ENCODE results near the gene FCSK.
"Not testable (repeated sequence)": the region's sequence is repeated elsewhere in the genome, so short reads cannot be mapped to it uniquely, and the experiment has no call there.

The FCSK gene

DNA sequence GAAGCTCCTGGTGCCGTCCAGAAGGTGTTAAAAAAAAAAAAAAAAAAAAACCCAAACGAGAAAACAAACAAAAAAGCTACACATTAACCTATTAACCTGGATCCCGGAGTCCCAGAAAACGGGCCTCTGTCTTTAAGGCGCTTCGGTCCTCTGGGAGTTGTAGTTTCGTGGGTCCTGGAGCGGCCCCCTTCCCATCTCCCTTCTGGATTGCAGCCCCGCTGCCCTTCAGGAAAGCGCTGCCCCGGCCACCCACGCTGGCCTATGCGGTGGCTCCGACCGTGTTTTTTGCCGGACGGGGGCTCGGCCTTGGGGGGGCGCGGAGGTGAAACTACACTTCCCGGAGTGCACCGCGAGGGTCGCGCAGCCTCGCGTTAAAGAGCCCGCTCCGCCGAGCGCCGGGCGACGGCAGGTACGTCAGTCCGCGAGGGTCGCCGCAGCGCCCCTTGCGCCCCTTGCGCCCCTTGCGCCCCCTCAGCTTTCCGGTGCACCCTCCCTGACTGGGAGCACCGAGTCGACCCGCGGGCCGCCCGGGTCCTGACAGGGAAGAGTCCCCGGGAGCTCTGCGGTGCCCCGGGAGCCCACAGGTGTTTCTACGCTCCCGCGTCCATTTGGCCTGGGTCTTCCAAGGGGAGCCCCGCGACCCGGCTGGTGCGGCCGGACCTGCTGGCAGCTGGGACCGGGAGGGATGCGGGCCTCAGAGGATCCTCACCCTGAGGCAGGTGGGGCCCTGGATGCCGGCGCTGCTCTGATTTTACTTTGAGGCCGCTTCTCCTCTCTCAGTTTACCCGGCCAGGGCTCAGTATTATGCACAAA lies at the start of gene FCSK:
TSS of gene FCSK (plus strand) at position 374 of the 813 bp plus-strand sequence. CDS start 8,596 bp downstream, outside the sequence.
- H3K4me3 ChIP-seq (replicated peaks in 1 of 2; ENCODE audit: low read depth in 2 of 2, low read length in 2 of 2) = peak within 1 kb of the TSS; percentile 87 to 91
- peak; percentile 74 to 78 for DNase-seq (ENCODE audit: low read depth in 2 of 2)
- TF ChIP-seq, protein P1, sequence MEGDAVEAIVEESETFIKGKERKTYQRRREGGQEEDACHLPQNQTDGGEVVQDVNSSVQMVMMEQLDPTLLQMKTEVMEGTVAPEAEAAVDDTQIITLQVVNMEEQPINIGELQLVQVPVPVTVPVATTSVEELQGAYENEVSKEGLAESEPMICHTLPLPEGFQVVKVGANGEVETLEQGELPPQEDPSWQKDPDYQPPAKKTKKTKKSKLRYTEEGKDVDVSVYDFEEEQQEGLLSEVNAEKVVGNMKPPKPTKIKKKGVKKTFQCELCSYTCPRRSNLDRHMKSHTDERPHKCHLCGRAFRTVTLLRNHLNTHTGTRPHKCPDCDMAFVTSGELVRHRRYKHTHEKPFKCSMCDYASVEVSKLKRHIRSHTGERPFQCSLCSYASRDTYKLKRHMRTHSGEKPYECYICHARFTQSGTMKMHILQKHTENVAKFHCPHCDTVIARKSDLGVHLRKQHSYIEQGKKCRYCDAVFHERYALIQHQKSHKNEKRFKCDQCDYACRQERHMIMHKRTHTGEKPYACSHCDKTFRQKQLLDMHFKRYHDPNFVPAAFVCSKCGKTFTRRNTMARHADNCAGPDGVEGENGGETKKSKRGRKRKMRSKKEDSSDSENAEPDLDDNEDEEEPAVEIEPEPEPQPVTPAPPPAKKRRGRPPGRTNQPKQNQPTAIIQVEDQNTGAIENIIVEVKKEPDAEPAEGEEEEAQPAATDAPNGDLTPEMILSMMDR (IDR thresholded peaks at IDR 0.05; ENCODE audit: low read depth, low read length) = no peak

DNA sequence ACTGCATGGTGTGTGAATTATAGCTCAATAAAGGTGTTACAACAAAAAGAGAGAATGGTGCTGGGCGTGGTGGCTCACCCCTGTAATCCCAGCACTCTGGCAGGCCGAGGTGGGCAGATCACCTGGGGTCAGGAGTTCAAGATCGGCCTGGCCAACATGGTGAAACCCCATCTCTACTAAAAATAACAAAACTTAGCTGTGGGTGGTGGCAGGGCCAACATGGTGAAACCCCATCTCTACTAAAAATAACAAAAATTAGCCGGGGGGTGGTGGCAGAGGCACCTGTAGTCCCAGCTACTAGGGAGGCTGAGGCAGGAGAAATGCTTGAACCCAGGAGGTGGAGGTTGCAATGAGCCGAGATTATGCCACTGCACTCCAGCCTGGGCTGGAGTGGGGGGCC lies 48.3 kb upstream of the FCSK start:
- DNase-seq (ENCODE audit: low read depth in 2 of 2); H3K4me3 ChIP-seq (replicated peaks in 1 of 2; ENCODE audit: low read depth in 2 of 2, low read length in 2 of 2): not testable (repeated sequence)

DNA sequence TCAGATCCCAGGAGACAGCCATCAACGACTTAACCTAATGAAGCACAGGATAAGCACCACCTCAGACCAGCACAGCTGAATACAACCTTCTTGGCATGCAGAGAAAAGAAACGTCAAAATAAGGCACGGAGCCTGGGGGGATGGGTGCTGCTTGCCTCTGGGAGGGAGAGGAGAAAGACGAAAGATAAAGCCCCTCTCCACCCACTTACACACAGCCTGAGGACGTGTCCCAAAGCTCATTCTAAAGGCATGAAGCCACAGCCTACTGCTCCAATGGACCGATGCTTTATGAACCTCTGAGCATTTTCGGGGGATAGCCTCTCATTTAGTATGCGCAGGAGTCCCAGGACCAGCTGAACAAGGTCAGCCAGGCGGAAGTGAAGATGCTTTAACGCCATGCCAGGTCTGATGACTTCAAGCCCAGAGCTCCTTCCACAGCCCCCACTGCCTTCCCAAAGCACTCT lies 46.6 kb upstream of the FCSK start:
- TF ChIP-seq, protein P1 (IDR thresholded peaks at IDR 0.05; ENCODE audit: low read depth, low read length) = no peak
- no peak overlapping the region for H3K4me3 ChIP-seq (replicated peaks in 1 of 2; ENCODE audit: low read depth in 2 of 2, low read length in 2 of 2)
- no peak for DNase-seq (ENCODE audit: low read depth in 2 of 2)

DNA sequence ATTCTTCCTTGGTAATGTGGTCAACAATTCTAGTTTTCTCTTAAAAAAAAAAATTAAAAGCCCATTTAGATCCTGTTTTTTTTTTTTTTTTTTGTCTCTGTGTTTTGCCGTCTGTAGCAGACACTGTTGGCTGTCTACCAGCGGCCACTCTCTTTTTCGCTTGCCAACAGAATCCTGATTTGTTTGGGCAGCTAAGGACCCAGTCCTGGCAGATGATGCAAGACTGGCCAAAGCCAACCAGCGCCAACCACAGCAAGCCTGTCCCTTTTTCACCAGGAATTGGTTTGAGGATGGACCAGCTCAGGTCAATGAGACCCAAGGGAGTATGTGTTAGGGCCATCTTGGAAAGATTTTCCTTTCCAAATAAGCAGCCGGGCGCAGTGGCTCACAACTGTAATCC lies 43.7 kb upstream of the FCSK start:
- DNase-seq (ENCODE audit: low read depth in 2 of 2) = no peak
- H3K4me3 ChIP-seq (replicated peaks in 1 of 2; ENCODE audit: low read depth in 2 of 2, low read length in 2 of 2) = no peak overlapping the region
- TF ChIP-seq, protein P1 (IDR thresholded peaks at IDR 0.05; ENCODE audit: low read depth, low read length) = no peak

DNA sequence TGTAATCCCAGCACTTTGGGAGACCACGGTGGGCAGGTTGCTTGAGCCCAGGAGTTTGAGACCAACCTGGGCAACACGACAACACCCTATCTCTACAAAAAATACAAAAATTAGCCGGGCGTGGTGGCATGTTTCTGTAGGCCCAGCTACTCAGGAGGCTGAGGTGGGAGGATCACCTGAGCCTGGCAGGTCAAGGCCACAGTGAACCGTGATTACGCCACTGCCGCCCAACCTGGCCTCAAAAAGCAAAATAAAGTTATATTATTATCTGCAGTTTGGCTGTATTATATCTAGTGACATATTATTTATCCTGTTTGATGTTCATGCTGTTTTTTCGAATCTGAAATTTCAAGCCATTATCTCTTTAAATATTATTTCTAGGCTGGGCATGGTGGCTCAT lies 42.0 kb upstream of the FCSK start:
- TF ChIP-seq, protein P1 (IDR thresholded peaks at IDR 0.05; ENCODE audit: low read depth, low read length) = no peak
- DNase-seq (ENCODE audit: low read depth in 2 of 2) = no peak
- H3K4me3 ChIP-seq (replicated peaks in 1 of 2; ENCODE audit: low read depth in 2 of 2, low read length in 2 of 2) = no peak overlapping the region

DNA sequence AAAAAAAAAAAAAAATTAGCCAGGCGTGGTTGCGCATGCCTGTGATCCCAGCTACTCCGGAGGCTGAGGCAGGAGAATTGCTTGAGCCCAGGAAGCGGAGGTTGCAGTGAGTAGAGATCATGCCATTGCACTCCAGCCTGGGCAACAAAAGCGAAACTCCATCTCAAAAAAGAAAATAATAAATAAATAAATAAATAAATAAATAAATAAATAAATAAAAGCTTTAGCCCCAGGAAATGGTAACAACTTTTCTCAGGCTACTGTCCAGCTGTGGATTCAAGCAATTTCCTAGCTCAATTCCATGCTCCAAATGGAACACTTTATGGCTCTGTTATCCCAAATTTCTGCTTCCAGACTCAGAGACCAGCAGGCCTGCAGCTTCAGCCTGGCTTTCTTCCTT lies 40.8 kb upstream of the FCSK start:
- H3K4me3 ChIP-seq (replicated peaks in 1 of 2; ENCODE audit: low read depth in 2 of 2, low read length in 2 of 2); DNase-seq (ENCODE audit: low read depth in 2 of 2): not testable (repeated sequence)

DNA sequence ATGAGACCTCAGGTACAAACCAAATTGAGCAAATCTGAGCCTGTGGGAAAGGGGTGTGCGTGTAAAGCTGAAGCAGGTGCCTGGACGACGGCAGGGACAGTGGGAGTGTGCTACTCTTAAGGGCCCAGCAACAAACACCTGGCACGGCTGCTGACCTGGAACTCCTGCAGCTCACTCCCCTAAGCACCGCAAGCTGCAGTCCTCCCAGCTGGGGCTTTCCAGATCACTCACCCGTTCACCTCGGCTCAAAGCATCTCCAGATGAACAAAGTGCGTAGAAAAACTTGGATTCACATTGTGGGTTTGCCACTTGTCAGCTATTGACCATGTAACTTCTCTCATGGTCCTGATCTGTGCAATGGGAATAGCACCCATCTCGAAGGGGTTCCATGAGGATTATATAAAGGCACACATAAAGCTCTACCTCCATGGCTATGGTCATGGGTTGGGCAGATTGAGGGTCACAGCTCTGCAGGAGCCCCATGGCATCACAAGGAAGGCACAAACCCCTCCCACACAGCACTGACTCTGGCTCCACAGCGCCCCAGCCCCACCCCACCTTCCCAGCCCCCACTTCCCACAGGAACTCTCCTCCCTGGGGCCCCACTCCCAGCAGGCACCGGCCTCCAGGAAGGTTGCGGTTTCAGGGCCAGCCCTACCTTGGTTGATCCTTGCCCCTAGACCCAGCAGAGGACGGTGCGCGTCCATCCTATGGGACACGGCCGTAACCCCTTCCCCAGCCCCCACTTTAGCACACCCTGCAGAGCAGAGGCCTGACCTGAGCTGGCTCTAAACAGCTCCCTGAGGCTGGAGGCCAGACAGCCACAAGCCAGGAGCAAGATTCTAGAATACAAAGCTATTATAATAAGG lies 37.4 kb upstream of the FCSK start:
- no peak for DNase-seq (ENCODE audit: low read depth in 2 of 2)
- TF ChIP-seq, protein P1 (IDR thresholded peaks at IDR 0.05; ENCODE audit: low read depth, low read length) = no peak
- no peak overlapping the region for H3K4me3 ChIP-seq (replicated peaks in 1 of 2; ENCODE audit: low read depth in 2 of 2, low read length in 2 of 2)

All from cardiac fibroblast (primary cell).